Right lobe of liver (tissue), 6 donors: ENCODE results near the gene ITPR1. TPM values are rescaled to one million over a fixed set of nuclear protein-coding genes. Genes with fewer than 3 reads are reported as not detected.
A peak's percentile ranks its signal among the peaks of the same experiment; 100 is the strongest.

Experiments
- ATAC-seq, 4 donors: fragments of 200-7000 bp; cut with Tn5 transposase; one replicate each; pipeline ENCODE4 v1.9.1; 2020; ENCODE audit warnings: mild to moderate bottlenecking in 4 of 4, moderate library complexity in 4 of 4
- DNase-seq, 3 donors: peaks; one replicate each; pipeline ENCODE4 v3.0.0-alpha.2; 2020
- H3K27ac ChIP-seq, 3 donors: fragments of 200-600 bp; one replicate each; pipeline ENCODE4 v1.8.0; 2022
- H3K27me3 ChIP-seq, 2 donors: fragments of 200-600 bp; one replicate each; pipeline ENCODE4 v1.8.0; 2022
- H3K36me3 ChIP-seq, 4 donors: fragments of 200-600 bp; sonication (generic) in 1 of 4; one replicate each; pipeline versions ENCODE4 v1.5.1 to v1.8.0; 2017 to 2022; ENCODE audit warnings: control low read depth in 1 of 4
- H3K4me1 ChIP-seq, 4 donors: fragments of 200-600 bp; sonication (generic) in 1 of 4; one replicate each; pipeline versions ENCODE4 v1.5.1 to v1.8.0; 2017 to 2022; ENCODE audit warnings: control low read depth in 1 of 4
- H3K4me3 ChIP-seq, 3 donors: fragments of 200-600 bp; one replicate each; pipeline ENCODE4 v1.8.0; 2022
- H3K9me3 ChIP-seq, 4 donors: fragments of 200-600 bp; sonication (generic) in 1 of 4; one replicate each; pipeline versions ENCODE4 v1.5.1 to v1.8.0; 2017 to 2022; ENCODE audit warnings: control low read depth in 1 of 4
- CTCF ChIP-seq, 4 donors: fragments of 200-600 bp in 3 of 4; fragments of 450-650 bp in 1 of 4; IDR thresholded peaks; one replicate each; pipeline versions ENCODE4 v1.5.1 to v1.8.0; 2016 to 2022; ENCODE audit warnings: antibody characterized with exemption in 4 of 4, mild to moderate bottlenecking in 2 of 4
- POLR2A ChIP-seq: fragments of 450-650 bp; IDR thresholded peaks from one replicate; pipeline ENCODE4 v1.6.1; 2017; ENCODE audit warnings: antibody characterized with exemption, mild to moderate bottlenecking
- WGBS: methylation state at CpG from one replicate; pipeline ENCODE4 v1.1.6; 2018; ENCODE audit warnings: low coverage, low lambda C conversion rate; ENCODE audit not compliant: insufficient coverage; ENCODE audit errors: missing lambda C conversion rate; 5-methylcytosine and 5-hydroxymethylcytosine counted together
- intact Hi-C, 2 donors: fragments of 100-400 bp; cut with DNase I; formaldehyde crosslinking; loops; one replicate each; pipeline versions ENCODE4 v1.11.2 to v1.14.1; 2022
- total RNA-seq, 6 experiments: library from RNA; depleted of rRNA in 2 of 6; stranded (reverse); fragments of >200 nt in 2 of 6; fragmentation: NEBNext Ultra II Directional in 3 of 6; extraction: Animal tissue kit (Norgen Biotek cat#: 25700) in 3 of 6; gene quantifications; one replicate each; pipeline versions ENCODE4 v1.1.0 to v1.2.4, GENCODE V29; 2016 to 2023
- donor health status: DM: no; HTN: yes; CAD: no.
- donor health status: DM: no; HTN: no; CAD: no.
- donor health status: DM: no; HTN: no; CAD: no.
- donor health status: DM: no; HTN: yes; CAD: no.
- donor health status: DM: no; HTN: yes; CAD: no.

ITPR1 gene
- total RNA-seq, 6 experiments from 2014 or later: 6.5 to 16.2 (median 11.5) TPM

GRCh38 chr3:4738737-4739274, 245.7 kb downstream of the ITPR1 start:
- intact Hi-C loops: loop anchor here (10.0 kb wide), 2 partner anchors 136 to 236 kb away; partner anchors contain the start of gene BHLHE40 (in 1 of the 2)
- H3K4me1 ChIP-seq: peaks cover 2 to 16% (median 9%) of the 10 kb centered on the region in 4 donors
- H3K9me3 ChIP-seq: no peaks in the 10 kb centered on the region
- no peak overlapping the region for H3K4me3 ChIP-seq
- H3K36me3 ChIP-seq: no peaks in the 10 kb centered on the region
- ATAC-seq (no peak), DNase-seq (peak in 1 of 3 donors; percentile 36)
- TF ChIP-seq CTCF (IDR thresholded peaks at IDR 0.05) (no peak), POLR2A (no peak)
- 60% methylated on average over 1 of the region's 9 CpGs for WGBS
- no peak overlapping the region for H3K27ac ChIP-seq
- H3K27me3 ChIP-seq: no peaks in the 10 kb centered on the region

- TF ChIP-seq CTCF (IDR thresholded peaks at IDR 0.05) (no peak), POLR2A (no peak)
- H3K27ac ChIP-seq: peak overlapping the region in 2 of 3 donors; percentile 86 to 92
- ATAC-seq: no peak
- no peak overlapping the region for H3K4me3 ChIP-seq
- peak in 1 of 3 donors; percentile 22 for DNase-seq
- 84% methylated on average over 3 of the region's 9 CpGs for WGBS
- no peaks in the 10 kb centered on the region for H3K36me3 ChIP-seq
- peaks cover 2 to 16% (median 9%) of the 10 kb centered on the region in 4 donors for H3K4me1 ChIP-seq
- H3K27me3 ChIP-seq: no peaks in the 10 kb centered on the region
- no peaks in the 10 kb centered on the region for H3K9me3 ChIP-seq
- intact Hi-C loops: loop anchor here (10.0 kb wide), 2 partner anchors 135 to 235 kb away; partner anchors contain the start of gene BHLHE40 (in 1 of the 2)
These were observed 246.4 kb downstream of the ITPR1 start for GRCh38 chr3:4739289-4740236.

GRCh38 chr3:4740397-4741105, 247.4 kb downstream of the ITPR1 start:
- peak in 2 of 3 donors; percentile 48 to 53 for DNase-seq
- ATAC-seq: peak; percentile 24 to 49 (median 30)
- intact Hi-C loops: no loop called here
- Histone ChIP-seq H3K4me3 (no peak overlapping the region), H3K27me3 (no peaks in the 10 kb centered on the region), H3K27ac (peak overlapping the region; percentile 86 to 96 (median 92)), H3K4me1 (peaks cover 2 to 16% (median 9%) of the 10 kb centered on the region in 4 donors), H3K36me3 (no peaks in the 10 kb centered on the region), H3K9me3 (no peaks in the 10 kb centered on the region)
- 36% methylated on average over 13 of the region's 13 CpGs for WGBS
- no peak for TF ChIP-seq CTCF (IDR thresholded peaks at IDR 0.05)

GRCh38 chr3:4741106-4741403, 247.9 kb downstream of the ITPR1 start:
- H3K27ac ChIP-seq: peak overlapping the region; percentile 86 to 96 (median 92)
- H3K9me3 ChIP-seq: no peaks in the 10 kb centered on the region
- H3K36me3 ChIP-seq: no peaks in the 10 kb centered on the region
- TF ChIP-seq POLR2A (no peak), CTCF (IDR thresholded peaks at IDR 0.05) (no peak)
- intact Hi-C loops: no loop called here
- ATAC-seq (no peak), DNase-seq (no peak)
- 34% methylated on average over 3 of the region's 3 CpGs for WGBS
- H3K27me3 ChIP-seq: no peaks in the 10 kb centered on the region
- H3K4me3 ChIP-seq: no peak overlapping the region
- H3K4me1 ChIP-seq: peaks cover 2 to 20% (median 9%) of the 10 kb centered on the region in 4 donors
